Measurements from ENCODE around the gene SPDYE3.
"Not testable (repeated sequence)": the region's sequence is repeated elsewhere in the genome, so short reads cannot be mapped to it uniquely, and the experiment has no call there.

Gene SPDYE3

DNA sequence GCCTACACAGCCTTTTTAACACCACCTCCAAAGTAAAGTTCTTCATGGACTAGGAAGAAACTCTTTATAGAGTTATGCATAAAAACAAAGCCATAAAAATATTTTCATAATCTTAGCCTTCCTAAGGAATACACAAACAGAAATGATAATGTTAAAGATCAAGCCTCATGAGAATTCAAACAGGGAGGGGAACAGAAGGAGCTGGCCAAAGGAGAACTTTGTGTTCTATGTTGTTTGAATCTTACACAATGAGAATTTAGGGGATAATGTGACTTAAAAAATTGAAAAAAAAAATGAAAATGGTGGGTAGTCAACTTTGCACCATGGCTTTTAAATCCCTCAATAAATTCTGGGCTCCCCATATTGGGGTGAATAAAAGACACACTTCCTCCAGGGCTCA lies 41.3 kb downstream of the SPDYE3 start:
- no peak overlapping the region for H3K4me2 ChIP-seq (ENCODE audit: low read length)
- no peak overlapping the region for H3K56ac ChIP-seq (ENCODE audit: low read length)
- no peaks in the 10 kb centered on the region for H3K79me1 ChIP-seq (ENCODE audit: low read length)
- H3K27ac ChIP-seq (ENCODE audit: low read depth, low read length), result no peak overlapping the region
- H2AK5ac ChIP-seq (ENCODE audit: low read length), result no peak overlapping the region
- no peak overlapping the region for H2BK5ac ChIP-seq (ENCODE audit: low read length)
- no peak overlapping the region for H3K4ac ChIP-seq (ENCODE audit: low read depth, low read length)
- no peaks in the 10 kb centered on the region for H3K4me1 ChIP-seq (ENCODE audit: control insufficient read depth, low read depth, low read length)
- H4K5ac ChIP-seq (ENCODE audit: low read length), result no peak overlapping the region
- no peak overlapping the region for H2BK15ac ChIP-seq (replicated peaks; ENCODE audit: low read depth)
- peaks cover 20% of the 10 kb centered on the region for H3K36me3 ChIP-seq (ENCODE audit: control insufficient read depth, insufficient read depth, low read length)
- no peaks in the 10 kb centered on the region for H3K27me3 ChIP-seq (ENCODE audit: insufficient read depth, low read length, poor library complexity)
- H3K79me2 ChIP-seq (ENCODE audit: control insufficient read depth, insufficient read depth, low read length), result no peaks in the 10 kb centered on the region
- no peak overlapping the region for H2BK120ac ChIP-seq (ENCODE audit: low read depth, low read length)
- H3K4me3 ChIP-seq (ENCODE audit: low read length), result no peak overlapping the region
- DNase-seq, result no peak
- no peak overlapping the region for H3K18ac ChIP-seq (ENCODE audit: low read length)
- H3K9ac ChIP-seq (ENCODE audit: low read length), result no peak overlapping the region
- H4K8ac ChIP-seq (ENCODE audit: low read depth, low read length), result no peak overlapping the region
- no peak overlapping the region for H3K23ac ChIP-seq (ENCODE audit: low read length)

DNA sequence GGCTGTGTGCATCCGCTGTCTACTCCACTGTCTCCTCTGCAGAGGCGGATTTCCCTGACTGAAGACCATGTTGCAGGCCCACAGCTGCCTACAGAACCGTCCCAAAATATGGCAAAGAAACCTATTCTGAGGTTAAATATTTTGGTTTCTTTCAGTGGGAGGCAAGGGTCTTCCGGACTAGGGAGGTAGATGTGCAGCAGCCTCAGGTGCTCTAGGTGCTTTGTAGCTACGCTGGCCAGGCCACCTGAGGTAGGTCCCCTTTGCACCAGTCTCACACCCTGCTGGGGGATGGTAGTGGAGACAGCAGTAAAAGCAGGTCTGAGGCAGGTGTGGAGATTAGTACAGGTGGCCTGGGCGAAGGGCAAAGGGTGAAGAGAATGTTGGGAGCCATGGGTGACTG lies 42.3 kb downstream of the SPDYE3 start:
- Histone ChIP-seq H2BK120ac (ENCODE audit: low read depth, low read length) (no peak overlapping the region), H4K8ac (ENCODE audit: low read depth, low read length) (no peak overlapping the region), H3K79me1 (ENCODE audit: low read length) (no peaks in the 10 kb centered on the region), H2BK15ac (replicated peaks; ENCODE audit: low read depth) (no peak overlapping the region), H3K4me3 (ENCODE audit: low read length) (no peak overlapping the region), H3K4ac (ENCODE audit: low read depth, low read length) (no peak overlapping the region), H4K5ac (ENCODE audit: low read length) (no peak overlapping the region), H3K23ac (ENCODE audit: low read length) (no peak overlapping the region), H3K18ac (ENCODE audit: low read length) (no peak overlapping the region), H3K4me1 (ENCODE audit: control insufficient read depth, low read depth, low read length) (no peaks in the 10 kb centered on the region), H3K79me2 (ENCODE audit: control insufficient read depth, insufficient read depth, low read length) (no peaks in the 10 kb centered on the region), H2BK5ac (ENCODE audit: low read length) (no peak overlapping the region), H3K4me2 (ENCODE audit: low read length) (no peak overlapping the region), H3K27ac (ENCODE audit: low read depth, low read length) (no peak overlapping the region), H3K56ac (ENCODE audit: low read length) (no peak overlapping the region), H3K9ac (ENCODE audit: low read length) (no peak overlapping the region), H3K27me3 (ENCODE audit: insufficient read depth, low read length, poor library complexity) (no peaks in the 10 kb centered on the region), H3K36me3 (ENCODE audit: control insufficient read depth, insufficient read depth, low read length) (peaks cover 22% of the 10 kb centered on the region), H2AK5ac (ENCODE audit: low read length) (no peak overlapping the region)
- no peak for DNase-seq
- WGBS (ENCODE audit: extremely low coverage, insufficient coverage, low lambda C conversion rate), result no CpG with 5 or more reads among the region's 6 CpGs

DNA sequence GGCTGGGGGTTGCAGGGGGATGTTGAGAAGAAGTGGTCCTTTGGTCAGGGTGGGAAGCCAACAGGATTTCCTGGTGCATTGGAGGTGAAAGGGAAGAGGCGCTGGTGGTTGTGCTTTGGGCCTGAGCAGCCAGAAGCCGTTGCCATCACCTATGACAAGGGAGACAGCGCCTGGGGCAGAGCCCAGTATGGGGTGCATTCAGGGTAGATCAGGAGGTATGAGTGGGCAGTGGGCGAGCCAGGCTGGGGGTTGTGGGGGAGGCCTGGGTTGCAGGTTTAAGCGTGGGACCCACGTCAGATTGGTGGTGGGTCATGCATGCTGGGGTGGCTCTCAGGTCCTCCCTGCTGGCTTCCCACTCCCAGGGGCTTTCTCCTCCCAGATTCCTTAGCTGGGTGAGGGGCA lies 44.2 kb downstream of the SPDYE3 start:
- Histone ChIP-seq H3K79me2 (ENCODE audit: control insufficient read depth, insufficient read depth, low read length) (no peaks in the 10 kb centered on the region), H2BK15ac (replicated peaks; ENCODE audit: low read depth) (no peak overlapping the region), H4K5ac (ENCODE audit: low read length) (no peak overlapping the region), H2BK120ac (ENCODE audit: low read depth, low read length) (no peak overlapping the region), H3K4me1 (ENCODE audit: control insufficient read depth, low read depth, low read length) (no peaks in the 10 kb centered on the region), H3K9ac (ENCODE audit: low read length) (no peak overlapping the region), H3K23ac (ENCODE audit: low read length) (no peak overlapping the region), H3K27ac (ENCODE audit: low read depth, low read length) (no peak overlapping the region), H3K56ac (ENCODE audit: low read length) (no peak overlapping the region), H4K8ac (ENCODE audit: low read depth, low read length) (no peak overlapping the region), H3K4ac (ENCODE audit: low read depth, low read length) (no peak overlapping the region), H3K4me2 (ENCODE audit: low read length) (no peak overlapping the region), H2AK5ac (ENCODE audit: low read length) (no peak overlapping the region), H3K79me1 (ENCODE audit: low read length) (no peaks in the 10 kb centered on the region), H3K36me3 (ENCODE audit: control insufficient read depth, insufficient read depth, low read length) (peaks cover 20% of the 10 kb centered on the region), H3K4me3 (ENCODE audit: low read length) (no peak overlapping the region), H3K27me3 (ENCODE audit: insufficient read depth, low read length, poor library complexity) (no peaks in the 10 kb centered on the region), H3K18ac (ENCODE audit: low read length) (no peak overlapping the region), H2BK5ac (ENCODE audit: low read length) (no peak overlapping the region)
- WGBS (ENCODE audit: extremely low coverage, insufficient coverage, low lambda C conversion rate), result no CpG with 5 or more reads among the region's 6 CpGs
- no peak for DNase-seq

DNA sequence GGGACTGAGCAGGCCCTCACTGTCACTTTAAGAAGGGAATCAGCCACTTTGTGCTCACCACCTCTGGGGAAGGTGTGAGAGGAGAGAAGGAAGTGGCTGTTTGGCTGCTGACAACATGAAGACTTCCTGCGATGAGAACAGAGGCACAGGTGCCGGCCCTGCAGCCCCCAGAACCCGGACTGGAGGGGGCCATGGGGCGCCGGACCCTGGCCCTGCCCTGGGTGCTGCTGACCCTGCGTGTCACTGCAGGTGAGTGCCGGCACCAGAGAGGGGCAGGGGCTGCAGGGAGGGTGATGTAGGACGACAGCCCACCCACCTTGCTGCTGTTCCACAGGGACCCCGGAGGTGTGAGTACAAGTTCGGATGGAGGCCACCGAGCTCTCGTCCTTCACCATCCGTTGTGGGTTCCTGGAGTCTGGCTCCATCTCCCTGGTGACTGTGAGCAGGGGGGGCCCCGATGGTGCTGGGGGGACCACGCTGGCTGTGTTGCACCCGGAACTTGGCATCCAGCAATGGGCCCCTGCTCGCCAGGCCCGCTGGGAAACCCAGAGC lies 44.8 kb downstream of the SPDYE3 start:
- not testable (repeated sequence) for H3K56ac ChIP-seq (ENCODE audit: low read length); H3K18ac ChIP-seq (ENCODE audit: low read length); DNase-seq; H2BK120ac ChIP-seq (ENCODE audit: low read depth, low read length); H3K4me3 ChIP-seq (ENCODE audit: low read length); H4K8ac ChIP-seq (ENCODE audit: low read depth, low read length); H3K79me1 ChIP-seq (ENCODE audit: low read length); H3K4me2 ChIP-seq (ENCODE audit: low read length); H3K4me1 ChIP-seq (ENCODE audit: control insufficient read depth, low read depth, low read length); H3K79me2 ChIP-seq (ENCODE audit: control insufficient read depth, insufficient read depth, low read length); H2BK5ac ChIP-seq (ENCODE audit: low read length); H3K23ac ChIP-seq (ENCODE audit: low read length); H3K27ac ChIP-seq (ENCODE audit: low read depth, low read length); H3K27me3 ChIP-seq (ENCODE audit: insufficient read depth, low read length, poor library complexity); H4K5ac ChIP-seq (ENCODE audit: low read length); H3K4ac ChIP-seq (ENCODE audit: low read depth, low read length); H2BK15ac ChIP-seq (replicated peaks; ENCODE audit: low read depth); H3K9ac ChIP-seq (ENCODE audit: low read length); H2AK5ac ChIP-seq (ENCODE audit: low read length)
- WGBS (ENCODE audit: extremely low coverage, insufficient coverage, low lambda C conversion rate), result no CpG with 5 or more reads among the region's 18 CpGs
- peaks cover 15% of the 10 kb centered on the region for H3K36me3 ChIP-seq (ENCODE audit: control insufficient read depth, insufficient read depth, low read length)

DNA sequence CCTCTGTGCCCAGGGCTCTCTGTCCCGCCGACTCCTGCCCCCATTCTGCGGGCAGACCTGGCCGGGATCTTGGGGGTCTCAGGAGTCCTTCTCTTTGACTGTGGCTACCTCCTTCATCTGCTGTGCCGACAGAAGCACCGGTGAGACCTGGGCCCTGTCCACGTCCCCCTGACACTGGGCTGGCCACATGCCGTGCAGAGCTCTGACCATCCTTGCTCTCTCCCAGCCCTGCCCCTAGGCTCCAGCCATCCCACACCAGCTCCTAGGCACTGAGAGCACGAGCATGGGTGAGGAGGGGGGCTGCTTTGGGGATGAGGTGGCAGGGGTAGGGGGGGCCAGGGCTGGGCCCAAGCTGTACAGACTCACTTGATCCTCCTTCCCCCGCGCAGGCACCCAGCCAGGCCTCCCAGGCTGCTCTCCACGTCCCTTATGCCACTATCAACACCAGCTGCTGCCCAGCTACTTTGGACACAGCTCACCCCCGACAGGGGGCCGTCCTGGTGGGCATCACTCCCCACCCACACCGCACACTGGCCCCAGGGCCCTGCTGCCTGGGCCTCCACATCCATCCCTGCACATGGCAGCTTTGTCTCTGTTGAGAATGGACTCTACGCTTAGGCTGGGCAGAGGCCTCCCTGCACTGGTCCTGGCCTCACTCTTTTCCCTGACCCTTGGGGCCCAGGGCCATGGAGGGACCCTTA lies 45.6 kb downstream of the SPDYE3 start:
- H2BK15ac ChIP-seq (replicated peaks; ENCODE audit: low read depth), result no peak overlapping the region
- no peak overlapping the region for H2BK120ac ChIP-seq (ENCODE audit: low read depth, low read length)
- no peak for DNase-seq
- H3K4me3 ChIP-seq (ENCODE audit: low read length), result no peak overlapping the region
- no peak overlapping the region for H3K4me2 ChIP-seq (ENCODE audit: low read length)
- peaks cover 10% of the 10 kb centered on the region for H3K36me3 ChIP-seq (ENCODE audit: control insufficient read depth, insufficient read depth, low read length)
- H2BK5ac ChIP-seq (ENCODE audit: low read length), result no peak overlapping the region
- H3K18ac ChIP-seq (ENCODE audit: low read length), result no peak overlapping the region
- no peak overlapping the region for H3K56ac ChIP-seq (ENCODE audit: low read length)
- H3K79me2 ChIP-seq (ENCODE audit: control insufficient read depth, insufficient read depth, low read length), result no peaks in the 10 kb centered on the region
- H3K4me1 ChIP-seq (ENCODE audit: control insufficient read depth, low read depth, low read length), result no peaks in the 10 kb centered on the region
- H3K23ac ChIP-seq (ENCODE audit: low read length), result no peak overlapping the region
- H4K8ac ChIP-seq (ENCODE audit: low read depth, low read length), result no peak overlapping the region
- H3K9ac ChIP-seq (ENCODE audit: low read length), result no peak overlapping the region
- H2AK5ac ChIP-seq (ENCODE audit: low read length), result no peak overlapping the region
- no peak overlapping the region for H3K4ac ChIP-seq (ENCODE audit: low read depth, low read length)
- WGBS (ENCODE audit: extremely low coverage, insufficient coverage, low lambda C conversion rate), result no CpG with 5 or more reads among the region's 16 CpGs
- no peak overlapping the region for H3K27ac ChIP-seq (ENCODE audit: low read depth, low read length)
- no peak overlapping the region for H4K5ac ChIP-seq (ENCODE audit: low read length)
- no peaks in the 10 kb centered on the region for H3K79me1 ChIP-seq (ENCODE audit: low read length)
- H3K27me3 ChIP-seq (ENCODE audit: insufficient read depth, low read length, poor library complexity), result no peaks in the 10 kb centered on the region
